ENCODE data around the gene ERBB2.
"Not testable (repeated sequence)": the region's sequence is repeated elsewhere in the genome, so short reads cannot be mapped to it uniquely, and the experiment has no call there.

ERBB2 gene

GRCh38 chr17:39750131-39751015 lies 50.5 kb downstream of the ERBB2 start:
- DNase-seq, result peak; percentile 24

- no peak for DNase-seq
Measured at GRCh38 chr17:39751016-39751543, 51.2 kb downstream of the ERBB2 start.

GRCh38 chr17:39751637-39752036 lies 51.8 kb downstream of the ERBB2 start:
- no peak for DNase-seq

- DNase-seq, result no peak
Measured at GRCh38 chr17:39752241-39752881, 52.5 kb downstream of the ERBB2 start.

- peak; percentile 57 for DNase-seq
Measured at GRCh38 chr17:39753514-39754160, 53.8 kb downstream of the ERBB2 start.

GRCh38 chr17:39754161-39754957 lies 54.5 kb downstream of the ERBB2 start:
- DNase-seq, result peak; percentile 86

- no peak for DNase-seq
Measured at GRCh38 chr17:39754958-39755553, 55.2 kb downstream of the ERBB2 start.

- DNase-seq, result no peak
Measured at GRCh38 chr17:39755554-39756379, 55.9 kb downstream of the ERBB2 start.

GRCh38 chr17:39756380-39757079 lies 56.7 kb downstream of the ERBB2 start:
- no peak for DNase-seq

- DNase-seq, result no peak
Measured at GRCh38 chr17:39757176-39757662, 57.4 kb downstream of the ERBB2 start.

GRCh38 chr17:39757931-39758873 lies 58.3 kb downstream of the ERBB2 start:
- DNase-seq, result no peak

GRCh38 chr17:39759204-39759603 lies 59.3 kb downstream of the ERBB2 start:
- no peak for DNase-seq

GRCh38 chr17:39761861-39762496 lies 62.1 kb downstream of the ERBB2 start:
- DNase-seq, result no peak

GRCh38 chr17:39763051-39763820 lies 63.4 kb downstream of the ERBB2 start:
- DNase-seq, result no peak

GRCh38 chr17:39764171-39764570 lies 64.3 kb downstream of the ERBB2 start:
- DNase-seq, result not testable (repeated sequence)

GRCh38 chr17:39765175-39765574 lies 65.3 kb downstream of the ERBB2 start:
- no peak for DNase-seq

- DNase-seq, result no peak
Measured at GRCh38 chr17:39765766-39766165, 65.9 kb downstream of the ERBB2 start.

- no peak for DNase-seq
Measured at GRCh38 chr17:39767147-39767546, 67.3 kb downstream of the ERBB2 start.
